C4-2B (cell line): ENCODE measurements around the gene EIF4E1B.

Source experiments
- ZFX ChIP-seq: fragments of 450-650 bp; IDR thresholded peaks from 2 replicates; pipeline ENCODE4 v1.6.1; 2017
- TF ChIP-seq, protein P1 (sequence below): fragments of 450-650 bp; conservative IDR thresholded peaks from 2 replicates; pipeline ENCODE4 v1.5.1; 2017; ENCODE audit warnings: mild to moderate bottlenecking

DNA sequence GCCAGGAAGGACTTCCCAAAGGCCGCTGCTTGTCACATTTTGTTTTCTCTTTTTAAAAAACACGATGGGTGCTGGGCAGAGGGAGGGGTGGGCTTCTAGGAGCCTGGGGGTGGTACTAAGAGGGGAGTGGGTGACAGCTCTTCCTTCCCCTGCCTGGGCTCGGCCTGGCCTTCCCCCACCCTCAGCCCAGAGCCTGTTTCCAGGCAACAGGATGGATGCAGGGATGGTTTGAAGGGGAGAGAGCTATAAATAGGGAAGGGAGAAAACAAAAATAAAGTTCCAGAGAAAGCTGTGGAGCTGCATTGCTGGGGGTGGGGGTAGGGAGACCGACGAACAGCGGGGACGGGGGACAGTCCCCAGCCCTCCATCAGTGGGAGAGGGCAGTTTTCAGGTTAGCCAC lies 14.0 kb upstream of the EIF4E1B start:
- TF ChIP-seq, protein P1, sequence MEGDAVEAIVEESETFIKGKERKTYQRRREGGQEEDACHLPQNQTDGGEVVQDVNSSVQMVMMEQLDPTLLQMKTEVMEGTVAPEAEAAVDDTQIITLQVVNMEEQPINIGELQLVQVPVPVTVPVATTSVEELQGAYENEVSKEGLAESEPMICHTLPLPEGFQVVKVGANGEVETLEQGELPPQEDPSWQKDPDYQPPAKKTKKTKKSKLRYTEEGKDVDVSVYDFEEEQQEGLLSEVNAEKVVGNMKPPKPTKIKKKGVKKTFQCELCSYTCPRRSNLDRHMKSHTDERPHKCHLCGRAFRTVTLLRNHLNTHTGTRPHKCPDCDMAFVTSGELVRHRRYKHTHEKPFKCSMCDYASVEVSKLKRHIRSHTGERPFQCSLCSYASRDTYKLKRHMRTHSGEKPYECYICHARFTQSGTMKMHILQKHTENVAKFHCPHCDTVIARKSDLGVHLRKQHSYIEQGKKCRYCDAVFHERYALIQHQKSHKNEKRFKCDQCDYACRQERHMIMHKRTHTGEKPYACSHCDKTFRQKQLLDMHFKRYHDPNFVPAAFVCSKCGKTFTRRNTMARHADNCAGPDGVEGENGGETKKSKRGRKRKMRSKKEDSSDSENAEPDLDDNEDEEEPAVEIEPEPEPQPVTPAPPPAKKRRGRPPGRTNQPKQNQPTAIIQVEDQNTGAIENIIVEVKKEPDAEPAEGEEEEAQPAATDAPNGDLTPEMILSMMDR: no peak
- TF ChIP-seq ZFX: no peak
